Measurements from ENCODE around the gene EIF3I. TPM values are rescaled to one million over a fixed set of nuclear protein-coding genes. Genes with fewer than 3 reads are reported as not detected.

Gene EIF3I
- total and polyA plus RNA-seq, 2 of the 13 experiments (the other 11 are each of a cell fraction or from before 2014, with no cell fraction given): 210 to 223 TPM

DNA sequence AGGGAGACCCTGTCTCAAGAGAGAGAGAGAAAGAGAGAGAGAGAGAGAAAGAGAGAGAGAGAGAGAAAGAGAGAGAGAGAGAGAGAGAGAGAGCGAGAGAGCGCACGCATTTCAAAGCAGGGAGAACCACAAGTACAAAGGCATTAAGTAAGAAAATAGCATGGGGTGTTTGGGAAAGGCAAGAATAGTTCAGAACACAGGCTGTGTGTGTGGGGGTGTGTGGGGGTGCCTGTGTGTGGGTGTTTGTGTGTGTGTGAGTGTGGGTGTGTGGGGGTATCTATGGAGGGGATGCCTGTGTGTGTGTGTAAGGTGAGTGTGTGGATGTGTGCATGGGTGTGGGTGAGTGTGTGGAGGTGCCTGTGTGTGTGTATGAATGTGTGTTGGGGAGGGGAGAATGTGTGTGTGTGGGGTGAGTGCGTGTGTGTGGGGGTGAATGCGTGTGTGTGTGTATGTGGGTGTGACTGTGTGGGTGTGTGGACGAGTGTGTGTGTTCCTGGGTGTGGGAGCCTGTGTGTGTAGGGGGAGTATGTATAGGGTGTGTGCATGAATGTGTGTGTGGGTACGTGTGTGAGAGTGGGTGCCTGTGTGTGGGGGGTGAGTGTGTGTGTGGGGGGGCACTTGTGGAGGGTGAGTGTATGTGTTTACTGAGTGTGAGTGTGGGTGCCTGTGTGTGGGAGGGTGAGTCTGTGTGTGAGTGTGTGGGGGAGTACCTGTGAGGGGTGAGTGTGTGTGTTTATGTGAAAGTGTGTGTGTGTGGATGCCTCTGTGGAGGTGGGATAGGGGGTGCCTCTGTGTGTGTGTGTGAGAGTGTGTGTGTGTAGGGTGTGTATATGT is 50.6 kb downstream of the EIF3I start:
- Histone ChIP-seq H3K36me3 (replicated peaks in 1 of 2; ENCODE audit: control insufficient read depth in 1 of 2, insufficient read depth in 2 of 2, low read length in 2 of 2) (no peaks in the 10 kb centered on the region), H2AFZ (ENCODE audit: low read length) (no peak overlapping the region), H3K27me3 (ENCODE audit: control insufficient read depth in 1 of 2, insufficient read depth in 2 of 2, low read length in 2 of 2) (peaks cover 0 to 10% of the 10 kb centered on the region in 2 experiments; a peak in 1 of 5 replicates), H3K4me1 (ENCODE audit: insufficient read depth, low read length) (peaks cover 21% of the 10 kb centered on the region), H4K20me1 (ENCODE audit: insufficient read depth, low read length) (no peaks in the 10 kb centered on the region), H3K79me2 (ENCODE audit: insufficient read depth, low read length) (no peaks in the 10 kb centered on the region), H3K4me2 (ENCODE audit: low read depth, low read length) (0 out of 2 replicates have a peak overlapping the region, but pooled peaks have one; percentile 57), H3K9me3 (ENCODE audit: low read length) (no peaks in the 10 kb centered on the region), H3K27ac (ENCODE audit: extremely low read length, insufficient read depth, low read length) (no peak overlapping the region), H3K4me3 (replicated peaks in 1 of 3; ENCODE audit: insufficient read depth in 1 of 3, low read depth in 2 of 3, low read length in 3 of 3) (no peak overlapping the region), H3K9ac (ENCODE audit: insufficient read depth, low read depth, low read length) (no peak overlapping the region)
- in situ Hi-C loops (cut with HindIII; ENCODE audit: extremely low pct_ligation_motif_present, low pct_unique_long_range_greater_than_20kb) (no loop called here), intact Hi-C loops (cut with micrococcal nuclease; ENCODE audit: unreplicated experiment) (no loop called here)
- 38% methylated on average over 7 of the region's 7 CpGs for WGBS (ENCODE audit: low lambda C conversion rate)
- CTCF ChIA-PET (ENCODE audit: low intra/inter-chr PET ratio, low total read pairs): no interaction called here
- no peak for DNase-seq (ENCODE audit: low spot score)
- FAIRE-seq: no peak
- TF ChIP-seq RFX1 (IDR thresholded peaks at IDR 0.05): no peak
- TF ChIP-seq, protein P1, sequence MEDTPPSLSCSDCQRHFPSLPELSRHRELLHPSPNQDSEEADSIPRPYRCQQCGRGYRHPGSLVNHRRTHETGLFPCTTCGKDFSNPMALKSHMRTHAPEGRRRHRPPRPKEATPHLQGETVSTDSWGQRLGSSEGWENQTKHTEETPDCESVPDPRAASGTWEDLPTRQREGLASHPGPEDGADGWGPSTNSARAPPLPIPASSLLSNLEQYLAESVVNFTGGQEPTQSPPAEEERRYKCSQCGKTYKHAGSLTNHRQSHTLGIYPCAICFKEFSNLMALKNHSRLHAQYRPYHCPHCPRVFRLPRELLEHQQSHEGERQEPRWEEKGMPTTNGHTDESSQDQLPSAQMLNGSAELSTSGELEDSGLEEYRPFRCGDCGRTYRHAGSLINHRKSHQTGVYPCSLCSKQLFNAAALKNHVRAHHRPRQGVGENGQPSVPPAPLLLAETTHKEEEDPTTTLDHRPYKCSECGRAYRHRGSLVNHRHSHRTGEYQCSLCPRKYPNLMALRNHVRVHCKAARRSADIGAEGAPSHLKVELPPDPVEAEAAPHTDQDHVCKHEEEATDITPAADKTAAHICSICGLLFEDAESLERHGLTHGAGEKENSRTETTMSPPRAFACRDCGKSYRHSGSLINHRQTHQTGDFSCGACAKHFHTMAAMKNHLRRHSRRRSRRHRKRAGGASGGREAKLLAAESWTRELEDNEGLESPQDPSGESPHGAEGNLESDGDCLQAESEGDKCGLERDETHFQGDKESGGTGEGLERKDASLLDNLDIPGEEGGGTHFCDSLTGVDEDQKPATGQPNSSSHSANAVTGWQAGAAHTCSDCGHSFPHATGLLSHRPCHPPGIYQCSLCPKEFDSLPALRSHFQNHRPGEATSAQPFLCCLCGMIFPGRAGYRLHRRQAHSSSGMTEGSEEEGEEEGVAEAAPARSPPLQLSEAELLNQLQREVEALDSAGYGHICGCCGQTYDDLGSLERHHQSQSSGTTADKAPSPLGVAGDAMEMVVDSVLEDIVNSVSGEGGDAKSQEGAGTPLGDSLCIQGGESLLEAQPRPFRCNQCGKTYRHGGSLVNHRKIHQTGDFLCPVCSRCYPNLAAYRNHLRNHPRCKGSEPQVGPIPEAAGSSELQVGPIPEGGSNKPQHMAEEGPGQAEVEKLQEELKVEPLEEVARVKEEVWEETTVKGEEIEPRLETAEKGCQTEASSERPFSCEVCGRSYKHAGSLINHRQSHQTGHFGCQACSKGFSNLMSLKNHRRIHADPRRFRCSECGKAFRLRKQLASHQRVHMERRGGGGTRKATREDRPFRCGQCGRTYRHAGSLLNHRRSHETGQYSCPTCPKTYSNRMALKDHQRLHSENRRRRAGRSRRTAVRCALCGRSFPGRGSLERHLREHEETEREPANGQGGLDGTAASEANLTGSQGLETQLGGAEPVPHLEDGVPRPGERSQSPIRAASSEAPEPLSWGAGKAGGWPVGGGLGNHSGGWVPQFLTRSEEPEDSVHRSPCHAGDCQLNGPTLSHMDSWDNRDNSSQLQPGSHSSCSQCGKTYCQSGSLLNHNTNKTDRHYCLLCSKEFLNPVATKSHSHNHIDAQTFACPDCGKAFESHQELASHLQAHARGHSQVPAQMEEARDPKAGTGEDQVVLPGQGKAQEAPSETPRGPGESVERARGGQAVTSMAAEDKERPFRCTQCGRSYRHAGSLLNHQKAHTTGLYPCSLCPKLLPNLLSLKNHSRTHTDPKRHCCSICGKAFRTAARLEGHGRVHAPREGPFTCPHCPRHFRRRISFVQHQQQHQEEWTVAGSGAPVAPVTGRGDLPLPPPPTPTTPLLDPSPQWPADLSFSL (CRISPR knock-in tag; IDR thresholded peaks at IDR 0.05): peak; percentile 70; the same call in 1 of the 2 replicates
- BruUV-seq (replicated peaks): no TSS peak
- POLR2A ChIA-PET: no interaction called here
- ATAC-seq: no peak

Data from HepG2 (cell line).